Esophagus squamous epithelium (tissue), 4 donors: ENCODE data around the gene NPIPA1.
"Not testable (repeated sequence)": the region's sequence is repeated elsewhere in the genome, so short reads cannot be mapped to it uniquely, and the experiment has no call there.

Experiments used
- CTCF ChIP-seq, 6 experiments: fragments of 450-650 bp in 4 of 6; fragments of 200-600 bp in 2 of 6; sonication (generic) in 2 of 6; IDR thresholded peaks; one replicate each; pipeline ENCODE4 v1.5.1; 2016 to 2019; ENCODE audit warnings: antibody characterized with exemption in 6 of 6, mild to moderate bottlenecking in 4 of 6, moderate library complexity in 4 of 6
- POLR2A ChIP-seq, 4 donors: fragments of 450-650 bp; IDR thresholded peaks; one replicate each; pipeline ENCODE4 v1.6.1; 2017; ENCODE audit warnings: antibody characterized with exemption in 4 of 4, mild to moderate bottlenecking in 4 of 4, moderate library complexity in 3 of 4

GRCh38 chr16:14975418-14976194 is 38.4 kb downstream of the NPIPA1 start:
- not testable (repeated sequence) for TF ChIP-seq POLR2A (IDR thresholded peaks at IDR 0.05)
- peak in 2 of 6 experiments; percentile 29 to 36 for TF ChIP-seq CTCF (IDR thresholded peaks at IDR 0.05)
